Astrocyte (in vitro differentiated cells and primary cell): ENCODE measurements around the gene AK9.

Experiments used
- EZH2 ChIP-seq: IDR thresholded peaks from 2 replicates; pipeline ENCODE4 v1.6.1; 2012; ENCODE audit warnings: mild to moderate bottlenecking, low read length, inconsistent platforms; ENCODE audit not compliant: insufficient read depth
- TF ChIP-seq, protein P1 (sequence below): IDR thresholded peaks from 2 replicates; pipeline ENCODE4 v1.5.1; 2011; ENCODE audit warnings: low read depth, mild to moderate bottlenecking, inconsistent platforms, low read length, moderate library complexity; ENCODE audit not compliant: insufficient read depth

DNA sequence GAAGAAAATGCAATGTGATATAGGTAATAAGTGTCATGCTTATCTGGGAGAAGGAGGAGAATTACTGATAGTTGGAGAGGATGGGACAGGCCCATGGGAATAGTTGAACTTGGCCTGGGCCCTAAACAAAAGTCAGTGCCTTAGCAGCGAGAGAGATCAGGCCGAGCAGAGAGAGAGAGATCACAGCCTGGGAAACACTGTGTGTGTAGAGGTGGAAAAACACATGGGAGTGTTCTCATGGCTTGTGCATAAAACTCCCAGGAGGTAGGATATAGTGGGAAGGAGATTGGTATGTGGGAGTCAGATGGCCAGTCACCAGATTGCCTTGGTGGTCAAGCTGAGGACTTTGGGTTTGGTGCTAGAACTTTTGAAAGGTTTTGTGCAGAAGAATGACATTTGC, 47.7 kb upstream of the AK9 start:
- TF ChIP-seq EZH2 = no peak
- TF ChIP-seq, protein P1, sequence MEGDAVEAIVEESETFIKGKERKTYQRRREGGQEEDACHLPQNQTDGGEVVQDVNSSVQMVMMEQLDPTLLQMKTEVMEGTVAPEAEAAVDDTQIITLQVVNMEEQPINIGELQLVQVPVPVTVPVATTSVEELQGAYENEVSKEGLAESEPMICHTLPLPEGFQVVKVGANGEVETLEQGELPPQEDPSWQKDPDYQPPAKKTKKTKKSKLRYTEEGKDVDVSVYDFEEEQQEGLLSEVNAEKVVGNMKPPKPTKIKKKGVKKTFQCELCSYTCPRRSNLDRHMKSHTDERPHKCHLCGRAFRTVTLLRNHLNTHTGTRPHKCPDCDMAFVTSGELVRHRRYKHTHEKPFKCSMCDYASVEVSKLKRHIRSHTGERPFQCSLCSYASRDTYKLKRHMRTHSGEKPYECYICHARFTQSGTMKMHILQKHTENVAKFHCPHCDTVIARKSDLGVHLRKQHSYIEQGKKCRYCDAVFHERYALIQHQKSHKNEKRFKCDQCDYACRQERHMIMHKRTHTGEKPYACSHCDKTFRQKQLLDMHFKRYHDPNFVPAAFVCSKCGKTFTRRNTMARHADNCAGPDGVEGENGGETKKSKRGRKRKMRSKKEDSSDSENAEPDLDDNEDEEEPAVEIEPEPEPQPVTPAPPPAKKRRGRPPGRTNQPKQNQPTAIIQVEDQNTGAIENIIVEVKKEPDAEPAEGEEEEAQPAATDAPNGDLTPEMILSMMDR = no peak
